ENCODE data around the gene RNF166. TPM values are rescaled to one million over a fixed set of nuclear protein-coding genes. Genes with fewer than 3 reads are reported as not detected.

RNF166 gene
- total and polyA plus RNA-seq, 2 experiments from 2014 or later, result 33.5 to 34.2 TPM

GRCh38 chr16:88665148-88665547, 41.1 kb downstream of the RNF166 start:
- DNase-seq (ENCODE audit: low read depth in 1 of 2, low spot score in 1 of 2), result no peak
- Histone ChIP-seq H3K27ac (no peak overlapping the region), H3K36me3 (no peaks in the 10 kb centered on the region)

GRCh38 chr16:88662843-88663606, 43.2 kb downstream of the RNF166 start, which contains the start of gene MVD:
Gene MVD, minus strand, starts transcription at chr16:88663091. Its CDS starts 11 bp downstream, at chr16:88663080.
- Histone ChIP-seq H3K4me1 (ENCODE audit: low read depth) (peaks cover 4% of the 10 kb centered on the region), H3K9me3 (ENCODE audit: low read depth) (no peaks in the 10 kb centered on the region), H3K36me3 (no peaks in the 10 kb centered on the region), H3K27me3 (no peaks in the 10 kb centered on the region), H3K4me3 (peak within 1 kb of the TSS; percentile 82), H3K27ac (peak within 1 kb of the TSS; percentile 81)
- TF ChIP-seq CTCF (IDR thresholded peaks at IDR 0.05; ENCODE audit: low read depth, low read length), result no peak
- peak; percentile 98 to 99 for DNase-seq (ENCODE audit: low read depth in 1 of 2, low spot score in 1 of 2)

More at GRCh38 chr16:88665148-88665547, 41.1 kb downstream of the RNF166 start:
- Histone ChIP-seq H3K27me3 (no peaks in the 10 kb centered on the region), H3K9me3 (ENCODE audit: low read depth) (no peaks in the 10 kb centered on the region), H3K4me1 (ENCODE audit: low read depth) (peaks cover under 1% of the 10 kb centered on the region), H3K4me3 (no peak overlapping the region)
- TF ChIP-seq CTCF (IDR thresholded peaks at IDR 0.05; ENCODE audit: low read depth, low read length), result no peak

GRCh38 chr16:88662222-88662842, 43.9 kb downstream of the RNF166 start:
- Histone ChIP-seq H3K9me3 (ENCODE audit: low read depth) (no peaks in the 10 kb centered on the region), H3K27me3 (no peaks in the 10 kb centered on the region), H3K36me3 (no peaks in the 10 kb centered on the region), H3K4me1 (ENCODE audit: low read depth) (peaks cover 4% of the 10 kb centered on the region), H3K4me3 (peak overlapping the region; percentile 70), H3K27ac (peak overlapping the region; percentile 81)
- no peak for TF ChIP-seq CTCF (IDR thresholded peaks at IDR 0.05; ENCODE audit: low read depth, low read length)
- no peak for DNase-seq (ENCODE audit: low read depth in 1 of 2, low spot score in 1 of 2)

GRCh38 chr16:88661468-88661867, 44.7 kb downstream of the RNF166 start:
- Histone ChIP-seq H3K36me3 (no peaks in the 10 kb centered on the region), H3K27me3 (no peaks in the 10 kb centered on the region), H3K4me1 (ENCODE audit: low read depth) (peaks cover 4% of the 10 kb centered on the region), H3K4me3 (no peak overlapping the region), H3K9me3 (ENCODE audit: low read depth) (no peaks in the 10 kb centered on the region), H3K27ac (no peak overlapping the region)
- no peak for DNase-seq (ENCODE audit: low read depth in 1 of 2, low spot score in 1 of 2)
- TF ChIP-seq CTCF (IDR thresholded peaks at IDR 0.05; ENCODE audit: low read depth, low read length), result no peak

GRCh38 chr16:88659160-88659559, 47.0 kb downstream of the RNF166 start:
- TF ChIP-seq CTCF (IDR thresholded peaks at IDR 0.05; ENCODE audit: low read depth, low read length), result no peak
- Histone ChIP-seq H3K27ac (no peak overlapping the region), H3K4me3 (no peak overlapping the region), H3K9me3 (ENCODE audit: low read depth) (no peaks in the 10 kb centered on the region), H3K4me1 (ENCODE audit: low read depth) (peaks cover 4% of the 10 kb centered on the region), H3K36me3 (peaks cover 8% of the 10 kb centered on the region), H3K27me3 (no peaks in the 10 kb centered on the region)
- no peak for DNase-seq (ENCODE audit: low read depth in 1 of 2, low spot score in 1 of 2)

Data from cardiac muscle cell (in vitro differentiated cells and primary cell).